ENCODE results near the gene LHFPL5. TPM values are rescaled to one million over a fixed set of nuclear protein-coding genes. Genes with fewer than 3 reads are reported as not detected.

LHFPL5 gene
- total RNA-seq, 1 experiment from 2014 or later = not detected

GRCh38 chr6:35852994-35853393, 47.8 kb downstream of the LHFPL5 start:
- no peak for DNase-seq (ENCODE audit: unreplicated experiment)
- ChIA-PET CTCF (interaction anchor here (1.0 to 1.8 kb wide), 2 partner anchors 14 to 301 kb away, joined by 5 read pairs; no protein-coding TSS in a partner anchor), POLR2A (no interaction called here)
- TF ChIP-seq CTCF (IDR thresholded peaks at IDR 0.05; ENCODE audit: unreplicated experiment) = no peak
- no peaks in the 10 kb centered on the region for H3K27me3 Mint-ChIP-seq (ENCODE audit: insufficient read depth, unreplicated experiment)
- H3K36me3 Mint-ChIP-seq (ENCODE audit: insufficient read depth, unreplicated experiment) = peaks cover 81% of the 10 kb centered on the region
- no peak overlapping the region for H3K4me3 Mint-ChIP-seq (ENCODE audit: unreplicated experiment)
- no TSS peak for BruUV-seq (replicated peaks)
- no peak overlapping the region for H3K27ac Mint-ChIP-seq (ENCODE audit: low read depth, unreplicated experiment)
- intact Hi-C loops (cut with micrococcal nuclease) = no loop called here
- no peaks in the 10 kb centered on the region for H3K4me1 Mint-ChIP-seq (ENCODE audit: insufficient read depth, unreplicated experiment)
- H3K9me3 Mint-ChIP-seq (ENCODE audit: unreplicated experiment) = peaks cover 7% of the 10 kb centered on the region

GRCh38 chr6:35856250-35856649, 51.1 kb downstream of the LHFPL5 start:
- ChIA-PET CTCF (no interaction called here), POLR2A (interaction anchor here (1.9 kb wide), 1 partner anchor 16 kb away, joined by 4 read pairs; no protein-coding TSS in a partner anchor)
- Mint-ChIP-seq H3K36me3 (ENCODE audit: insufficient read depth, unreplicated experiment) (peaks cover 76% of the 10 kb centered on the region), H3K4me3 (ENCODE audit: unreplicated experiment) (no peak overlapping the region), H3K9me3 (ENCODE audit: unreplicated experiment) (no peaks in the 10 kb centered on the region), H3K27me3 (ENCODE audit: insufficient read depth, unreplicated experiment) (no peaks in the 10 kb centered on the region), H3K27ac (ENCODE audit: low read depth, unreplicated experiment) (no peak overlapping the region), H3K4me1 (ENCODE audit: insufficient read depth, unreplicated experiment) (no peaks in the 10 kb centered on the region)
- no peak for DNase-seq (ENCODE audit: unreplicated experiment)
- intact Hi-C loops (cut with micrococcal nuclease) = no loop called here
- TF ChIP-seq CTCF (IDR thresholded peaks at IDR 0.05; ENCODE audit: unreplicated experiment) = no peak
- BruUV-seq (replicated peaks) = no TSS peak

- H3K4me1 Mint-ChIP-seq (ENCODE audit: insufficient read depth, unreplicated experiment) = no peaks in the 10 kb centered on the region
- CTCF ChIA-PET = no interaction called here
- intact Hi-C loops (cut with micrococcal nuclease) = no loop called here
- H3K27me3 Mint-ChIP-seq (ENCODE audit: insufficient read depth, unreplicated experiment) = no peaks in the 10 kb centered on the region
- TF ChIP-seq CTCF (IDR thresholded peaks at IDR 0.05; ENCODE audit: unreplicated experiment) = no peak
- no peak for DNase-seq (ENCODE audit: unreplicated experiment)
- POLR2A ChIA-PET = interaction anchor here (0.6 to 1.9 kb wide), 2 partner anchors 14 to 238 kb away, joined by 4 read pairs; no protein-coding TSS in a partner anchor
- no TSS peak for BruUV-seq (replicated peaks)
- peaks cover 74% of the 10 kb centered on the region for H3K36me3 Mint-ChIP-seq (ENCODE audit: insufficient read depth, unreplicated experiment)
- no peak overlapping the region for H3K27ac Mint-ChIP-seq (ENCODE audit: low read depth, unreplicated experiment)
- no peaks in the 10 kb centered on the region for H3K9me3 Mint-ChIP-seq (ENCODE audit: unreplicated experiment)
- no peak overlapping the region for H3K4me3 Mint-ChIP-seq (ENCODE audit: unreplicated experiment)
Measured at GRCh38 chr6:35857853-35858252, 52.7 kb downstream of the LHFPL5 start.

- no peaks in the 10 kb centered on the region for H3K27me3 Mint-ChIP-seq (ENCODE audit: insufficient read depth, unreplicated experiment)
- intact Hi-C loops (cut with micrococcal nuclease) = no loop called here
- peaks cover 69% of the 10 kb centered on the region for H3K36me3 Mint-ChIP-seq (ENCODE audit: insufficient read depth, unreplicated experiment)
- TF ChIP-seq CTCF (IDR thresholded peaks at IDR 0.05; ENCODE audit: unreplicated experiment) = no peak
- peak overlapping the region; percentile 19 for H3K27ac Mint-ChIP-seq (ENCODE audit: low read depth, unreplicated experiment)
- no peak overlapping the region for H3K4me3 Mint-ChIP-seq (ENCODE audit: unreplicated experiment)
- POLR2A ChIA-PET = no interaction called here
- no peak for DNase-seq (ENCODE audit: unreplicated experiment)
- CTCF ChIA-PET = no interaction called here
- H3K4me1 Mint-ChIP-seq (ENCODE audit: insufficient read depth, unreplicated experiment) = peaks cover 6% of the 10 kb centered on the region
- BruUV-seq (replicated peaks) = no TSS peak
- H3K9me3 Mint-ChIP-seq (ENCODE audit: unreplicated experiment) = no peaks in the 10 kb centered on the region
Measured at GRCh38 chr6:35859367-35859766, 54.2 kb downstream of the LHFPL5 start.

Other genes starting within 250 kb of the LHFPL5 start
- gene FKBP5, start 116.4 kb upstream of the LHFPL5 start, total RNA-seq (2022) = 304 and 387 TPM in 2 replicates
- gene ARMC12, start 68.3 kb upstream of the LHFPL5 start, total RNA-seq (2022) = 2.3 and 2.6 TPM in 2 replicates
- not detected in 2 replicates for gene CLPSL2, start 28.8 kb upstream of the LHFPL5 start, total RNA-seq (2022)
- not detected in 2 replicates for gene CLPSL1, start 24.3 kb upstream of the LHFPL5 start, total RNA-seq (2022)
- not detected in 2 replicates for gene CLPS, start 8.0 kb upstream of the LHFPL5 start, total RNA-seq (2022)
- gene SRPK1, start 115.7 kb downstream of the LHFPL5 start, total RNA-seq (2022) = 80.7 and 83.9 TPM in 2 replicates
- not detected in 2 replicates for gene SLC26A8, start 219.3 kb downstream of the LHFPL5 start, total RNA-seq (2022)
- gene MAPK14, start 222.5 kb downstream of the LHFPL5 start, total RNA-seq (2022) = 42.9 and 46.2 TPM in 2 replicates

All from MCF 10A (cell line).